Activated T-cell treated with anti-CD3 and anti-CD28 coated beads, Interleukin-2, amount 50 U/mL, for 4 hours (primary cell): ENCODE measurements around the gene TAT. TPM values are rescaled to one million over a fixed set of nuclear protein-coding genes. Genes with fewer than 3 reads are reported as not detected.

Experiments
- ATAC-seq, 2 donors: fragments of 200-7000 bp; cut with Tn5 transposase; one replicate each; pipeline ENCODE4 v1.10.0; 2021
- DNase-seq: peaks from one replicate; pipeline ENCODE4 v3.0.0-alpha.2; 2020
- H3K27me3 Mint-ChIP-seq: one replicate; pipeline ENCODE4 v1.8.0; 2021; ENCODE audit warnings: low read depth, mixed read lengths
- H3K36me3 Mint-ChIP-seq: one replicate; pipeline ENCODE4 v1.8.0; 2022; ENCODE audit warnings: mixed read lengths; ENCODE audit not compliant: insufficient read depth
- H3K4me1 Mint-ChIP-seq: one replicate; pipeline ENCODE4 v1.8.0; 2021; ENCODE audit warnings: low read depth, mixed read lengths
- H3K4me3 Mint-ChIP-seq: one replicate; pipeline ENCODE4 v1.8.0; 2021; ENCODE audit warnings: mild to moderate bottlenecking, moderate library complexity, mixed read lengths
- H3K9me3 Mint-ChIP-seq: one replicate; pipeline ENCODE4 v1.8.0; 2021; ENCODE audit warnings: mixed read lengths
- total RNA-seq, 3 donors: library from RNA; stranded (reverse); gene quantifications; one replicate each; pipeline ENCODE4 v1.2.1, GENCODE V29; 2021

TAT gene
- total RNA-seq, 3 donors from 2014 or later, result 0.45 to 0.54 (median 0.48) TPM

DNA sequence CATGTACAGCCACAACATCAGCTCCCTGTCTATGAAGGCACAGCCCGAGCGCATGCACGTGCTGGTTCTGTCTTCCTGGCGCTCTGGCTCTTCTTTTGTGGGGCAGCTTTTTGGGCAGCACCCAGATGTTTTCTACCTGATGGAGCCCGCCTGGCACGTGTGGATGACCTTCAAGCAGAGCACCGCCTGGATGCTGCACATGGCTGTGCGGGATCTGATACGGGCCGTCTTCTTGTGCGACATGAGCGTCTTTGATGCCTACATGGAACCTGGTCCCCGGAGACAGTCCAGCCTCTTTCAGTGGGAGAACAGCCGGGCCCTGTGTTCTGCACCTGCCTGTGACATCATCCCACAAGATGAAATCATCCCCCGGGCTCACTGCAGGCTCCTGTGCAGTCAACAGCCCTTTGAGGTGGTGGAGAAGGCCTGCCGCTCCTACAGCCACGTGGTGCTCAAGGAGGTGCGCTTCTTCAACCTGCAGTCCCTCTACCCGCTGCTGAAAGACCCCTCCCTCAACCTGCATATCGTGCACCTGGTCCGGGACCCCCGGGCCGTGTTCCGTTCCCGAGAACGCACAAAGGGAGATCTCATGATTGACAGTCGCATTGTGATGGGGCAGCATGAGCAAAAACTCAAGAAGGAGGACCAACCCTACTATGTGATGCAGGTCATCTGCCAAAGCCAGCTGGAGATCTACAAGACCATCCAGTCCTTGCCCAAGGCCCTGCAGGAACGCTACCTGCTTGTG, 40.0 kb downstream of the TAT start:
- Mint-ChIP-seq H3K27me3 (peaks cover 2% of the 10 kb centered on the region), H3K36me3 (peaks cover 1% of the 10 kb centered on the region), H3K9me3 (no peaks in the 10 kb centered on the region), H3K4me3 (no peak overlapping the region), H3K4me1 (peaks cover 4% of the 10 kb centered on the region)
- DNase-seq (no peak), ATAC-seq (no peak)

DNA sequence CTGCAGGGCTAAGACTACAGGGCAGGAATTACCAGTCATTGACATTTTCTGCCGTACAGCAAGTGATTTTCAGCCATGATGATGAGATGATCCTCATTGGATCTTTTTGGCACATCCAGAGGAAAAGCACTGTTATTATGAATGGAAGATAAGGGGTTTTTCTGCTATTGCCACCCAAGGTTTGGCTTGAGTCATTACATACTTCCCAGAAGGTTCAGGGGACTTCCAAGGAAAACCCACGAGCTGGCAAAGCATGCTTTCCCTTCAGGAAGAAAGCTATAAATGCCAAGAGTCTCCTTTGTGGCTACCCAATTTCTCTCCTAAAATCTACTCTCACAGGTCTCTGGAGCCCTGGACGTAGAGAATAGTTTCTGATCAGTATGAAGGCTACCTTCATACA, 44.5 kb downstream of the TAT start:
- peaks cover 1% of the 10 kb centered on the region for H3K36me3 Mint-ChIP-seq
- H3K9me3 Mint-ChIP-seq, result no peaks in the 10 kb centered on the region
- ATAC-seq (no peak), DNase-seq (no peak)
- H3K27me3 Mint-ChIP-seq, result peaks cover 17% of the 10 kb centered on the region
- H3K4me1 Mint-ChIP-seq, result no peaks in the 10 kb centered on the region
- H3K4me3 Mint-ChIP-seq, result no peak overlapping the region

DNA sequence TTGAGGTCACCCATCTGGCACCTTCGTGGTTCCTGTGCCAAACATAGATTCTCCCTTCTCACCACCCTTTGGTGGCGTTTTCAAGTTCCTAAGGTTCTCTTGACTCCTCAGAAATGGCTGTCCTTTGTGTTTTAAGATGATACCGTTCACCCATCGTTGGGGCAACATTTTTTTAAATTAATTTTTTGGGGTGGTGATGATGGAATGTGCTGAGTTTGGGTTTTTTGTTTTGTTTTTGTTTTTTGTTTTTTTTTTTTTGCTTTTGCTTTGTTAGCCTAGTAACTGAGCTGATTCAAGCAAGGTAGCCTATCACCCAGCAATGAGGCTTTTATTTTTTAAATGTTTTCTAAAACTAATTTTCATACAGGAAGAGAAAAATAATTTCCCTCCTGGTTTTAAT, 48.0 kb downstream of the TAT start:
- Mint-ChIP-seq H3K4me1 (no peaks in the 10 kb centered on the region), H3K4me3 (no peak overlapping the region), H3K27me3 (peaks cover 22% of the 10 kb centered on the region), H3K9me3 (no peaks in the 10 kb centered on the region), H3K36me3 (no peaks in the 10 kb centered on the region)
- ATAC-seq (no peak), DNase-seq (no peak)

DNA sequence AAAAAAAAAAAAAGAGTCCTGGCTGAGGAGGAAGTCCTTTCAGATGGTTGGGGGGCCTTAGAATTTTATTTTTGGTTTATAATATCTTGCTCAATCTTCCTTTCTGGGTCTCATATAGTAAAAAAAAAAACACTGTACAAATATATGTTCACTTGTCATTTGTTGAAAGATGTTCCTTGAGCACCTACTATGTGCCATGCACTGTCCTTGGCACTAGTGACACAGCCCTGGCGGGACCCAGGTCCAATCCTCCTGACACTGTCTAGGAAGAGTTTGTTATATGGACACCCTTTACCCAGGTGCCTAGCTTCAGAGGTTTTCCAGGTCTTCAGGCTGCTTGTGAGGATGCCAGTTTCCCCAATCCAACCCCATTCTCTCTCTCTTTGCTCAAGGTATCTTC, 48.6 kb downstream of the TAT start:
- H3K27me3 Mint-ChIP-seq, result peaks cover 22% of the 10 kb centered on the region
- DNase-seq, result no peak
- ATAC-seq, result no peak
- no peaks in the 10 kb centered on the region for H3K9me3 Mint-ChIP-seq
- H3K36me3 Mint-ChIP-seq, result no peaks in the 10 kb centered on the region
- no peaks in the 10 kb centered on the region for H3K4me1 Mint-ChIP-seq
- H3K4me3 Mint-ChIP-seq, result no peak overlapping the region

DNA sequence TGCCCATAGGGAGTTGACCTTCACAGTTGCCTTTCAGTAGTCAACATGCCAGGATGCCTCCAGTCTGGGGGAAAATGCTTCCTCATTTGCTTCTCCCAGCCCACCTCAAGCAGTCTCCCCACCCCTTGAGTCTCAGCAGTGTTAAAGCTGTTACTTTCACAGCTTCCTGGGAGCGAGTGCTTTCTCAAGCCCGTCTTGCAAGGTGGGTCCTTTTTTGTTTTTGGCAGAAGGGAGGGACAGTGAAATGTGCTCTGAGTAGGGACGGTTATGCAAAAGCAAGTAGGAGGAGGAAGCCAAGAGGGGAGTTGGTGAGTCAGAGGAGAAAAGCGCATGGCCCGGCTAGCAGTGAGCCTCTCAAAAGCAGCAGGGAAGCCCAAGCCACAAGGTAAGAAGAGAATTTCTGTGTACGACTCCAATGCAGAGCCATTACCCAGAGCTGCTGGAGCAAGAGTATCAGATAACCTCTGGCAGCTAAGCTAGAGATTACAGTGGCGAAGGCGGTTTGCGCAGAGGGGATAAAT, 50.7 kb downstream of the TAT start, which contains the start of gene CHST4:
Gene CHST4 (plus strand): TSS at position 316 of the 521 bp plus-strand sequence. CDS start 10,252 bp downstream, outside the sequence.
- Mint-ChIP-seq H3K4me1 (no peaks in the 10 kb centered on the region), H3K36me3 (no peaks in the 10 kb centered on the region), H3K27me3 (peaks cover 27% of the 10 kb centered on the region), H3K9me3 (no peaks in the 10 kb centered on the region), H3K4me3 (no peak within 1 kb of the TSS)
- DNase-seq, result no peak
- ATAC-seq, result peak in 1 of 2 donors; percentile 25

DNA sequence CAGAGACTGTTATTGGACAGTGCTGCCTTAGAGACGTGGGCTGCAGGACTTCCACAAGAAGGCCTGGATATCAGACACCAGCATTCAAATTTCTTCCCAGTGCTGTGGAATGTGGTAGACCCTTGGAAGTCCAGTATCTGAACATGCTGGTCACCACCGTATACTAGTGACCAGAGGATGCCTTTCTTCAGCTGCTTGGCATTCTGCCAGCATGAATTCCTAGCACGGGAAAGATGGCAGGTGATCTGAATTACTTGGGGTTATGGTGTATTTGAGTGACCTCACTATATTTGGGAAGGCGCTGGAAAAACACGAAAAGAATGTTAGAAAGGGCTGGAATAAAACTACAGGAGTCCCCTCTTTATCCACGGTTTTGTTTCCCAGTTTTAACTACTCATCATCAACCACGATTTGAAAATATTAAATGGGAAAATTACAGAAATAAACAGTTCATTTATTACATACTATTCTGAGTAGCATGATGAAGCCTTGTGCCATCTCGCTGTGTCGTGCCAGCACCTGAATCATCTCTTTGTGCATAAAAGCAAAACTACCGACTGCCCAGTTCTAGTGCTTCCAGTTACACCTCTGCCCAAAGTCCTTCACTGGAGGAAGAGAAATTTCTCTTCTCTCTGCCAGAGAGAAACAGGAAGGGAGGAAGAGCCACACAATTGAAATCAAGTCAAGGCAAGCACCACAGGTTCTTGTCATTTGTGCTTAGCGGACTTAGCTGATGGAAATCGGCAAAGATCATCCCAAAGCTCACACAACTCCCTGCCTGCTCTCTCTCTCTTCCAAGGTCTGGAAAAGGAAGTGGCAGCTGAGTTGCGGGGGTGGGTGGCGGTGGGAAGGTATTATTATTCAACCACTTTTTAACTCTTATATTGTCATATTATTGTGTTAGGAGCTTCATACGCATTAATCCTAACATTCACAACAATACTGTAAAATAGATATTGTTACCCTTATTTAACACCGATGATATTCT, 52.0 kb downstream of the TAT start:
- Mint-ChIP-seq H3K4me3 (no peak overlapping the region), H3K9me3 (no peaks in the 10 kb centered on the region), H3K27me3 (peaks cover 25% of the 10 kb centered on the region), H3K4me1 (no peaks in the 10 kb centered on the region), H3K36me3 (no peaks in the 10 kb centered on the region)
- no peak for DNase-seq
- no peak for ATAC-seq

DNA sequence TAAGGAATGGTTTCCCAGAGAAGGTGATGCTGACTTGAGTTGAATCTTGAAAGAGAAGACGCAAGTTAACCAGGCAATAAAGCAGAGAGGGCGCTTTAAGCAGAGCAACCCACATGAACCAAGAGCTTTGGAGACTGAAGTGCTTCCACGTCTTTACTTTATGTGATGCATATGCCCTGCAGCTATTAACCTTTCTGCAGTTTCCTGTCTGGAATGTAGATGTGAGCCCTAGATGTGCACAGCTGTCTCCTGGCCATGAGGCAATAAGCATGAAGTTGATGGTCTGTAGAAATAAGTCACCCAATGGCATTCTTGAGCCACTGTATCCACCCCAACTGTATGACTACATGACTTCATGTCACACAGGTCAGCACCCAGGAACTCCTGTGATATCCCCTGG, 56.3 kb downstream of the TAT start:
- no peak for ATAC-seq
- H3K9me3 Mint-ChIP-seq, result no peaks in the 10 kb centered on the region
- no peak for DNase-seq
- no peak overlapping the region for H3K4me3 Mint-ChIP-seq
- no peaks in the 10 kb centered on the region for H3K36me3 Mint-ChIP-seq
- H3K27me3 Mint-ChIP-seq, result peaks cover 7% of the 10 kb centered on the region
- no peaks in the 10 kb centered on the region for H3K4me1 Mint-ChIP-seq

Other genes starting within 250 kb of the TAT start
- not detected for gene CALB2, start 218.4 kb downstream of the TAT start, total RNA-seq
- gene TLE7, start 135.0 kb downstream of the TAT start, total RNA-seq, result not detected
- gene ZNF23, start 114.8 kb downstream of the TAT start, total RNA-seq, result 1 to 10 TPM; 5.8 to 8.6 (median 8.4) TPM
- 1 to 10 TPM; 1.2 to 2.9 (median 2.2) TPM for gene ZNF19, start 87.8 kb downstream of the TAT start, total RNA-seq
- under 1 TPM in 1 of 3 donors, not detected in 2; 0.16 TPM for gene CHST4, start 50.7 kb downstream of the TAT start, total RNA-seq
- under 1 TPM in 2 of 3 donors, not detected in 1; 0.05 to 0.11 TPM for gene MARVELD3, start 49.1 kb upstream of the TAT start, total RNA-seq
- 10 to 100 TPM; 13.3 to 15.5 (median 15.3) TPM for gene PHLPP2, start 147.6 kb upstream of the TAT start, total RNA-seq
- 10 to 100 TPM; 88.5 to 98.7 (median 90.1) TPM for gene AP1G1, start 231.7 kb upstream of the TAT start, total RNA-seq